Measurements from ENCODE around the gene DNMBP.
"Not testable (repeated sequence)": the region's sequence is repeated elsewhere in the genome, so short reads cannot be mapped to it uniquely, and the experiment has no call there.

DNMBP gene

GRCh38 chr10:100020142-100020885 is 10.6 kb upstream of the DNMBP start:
- no peak for DNase-seq (ENCODE audit: low spot score)

- no peak for DNase-seq (ENCODE audit: low spot score)
Measured at GRCh38 chr10:100019787-100020141, 10.0 kb upstream of the DNMBP start.

GRCh38 chr10:100014071-100014762 is 4.5 kb upstream of the DNMBP start:
- DNase-seq (ENCODE audit: low spot score), result no peak

GRCh38 chr10:100013621-100014020 is 3.9 kb upstream of the DNMBP start:
- no peak for DNase-seq (ENCODE audit: low spot score)

GRCh38 chr10:100011906-100012305 is 2.2 kb upstream of the DNMBP start:
- DNase-seq (ENCODE audit: low spot score), result not testable (repeated sequence)

- DNase-seq (ENCODE audit: low spot score), result peak; percentile 60
Measured at GRCh38 chr10:100009283-100009792, 409 bp downstream of the DNMBP start.

- no peak for DNase-seq (ENCODE audit: low spot score)
Measured at GRCh38 chr10:100008708-100009282, 952 bp downstream of the DNMBP start.

- DNase-seq (ENCODE audit: low spot score), result no peak
Measured at GRCh38 chr10:100008142-100008522, 1.6 kb downstream of the DNMBP start.

- DNase-seq (ENCODE audit: low spot score), result no peak
Measured at GRCh38 chr10:100007231-100008141, 2.3 kb downstream of the DNMBP start.

- no peak for DNase-seq (ENCODE audit: low spot score)
Measured at GRCh38 chr10:100006243-100006886, 3.4 kb downstream of the DNMBP start.

GRCh38 chr10:100004805-100005510 is 4.8 kb downstream of the DNMBP start:
- DNase-seq (ENCODE audit: low spot score), result no peak

- no peak for DNase-seq (ENCODE audit: low spot score)
Measured at GRCh38 chr10:100000109-100000644, 9.6 kb downstream of the DNMBP start.

GRCh38 chr10:99999319-100000108 is 10.2 kb downstream of the DNMBP start:
- DNase-seq (ENCODE audit: low spot score), result no peak

GRCh38 chr10:99998889-99999288 is 10.9 kb downstream of the DNMBP start:
- DNase-seq (ENCODE audit: low spot score), result no peak

- no peak for DNase-seq (ENCODE audit: low spot score)
Measured at GRCh38 chr10:99996671-99997648, 12.8 kb downstream of the DNMBP start.

GRCh38 chr10:99995713-99996112 is 14.0 kb downstream of the DNMBP start:
- no peak for DNase-seq (ENCODE audit: low spot score)

- DNase-seq (ENCODE audit: low spot score), result no peak
Measured at GRCh38 chr10:99995269-99995668, 14.5 kb downstream of the DNMBP start.

- DNase-seq (ENCODE audit: low spot score), result no peak
Measured at GRCh38 chr10:99994801-99995200, 14.9 kb downstream of the DNMBP start.

All from Ammon's horn (tissue), 1 donor.